ENCODE measurements around the gene S100A11.

S100A11 gene

DNA sequence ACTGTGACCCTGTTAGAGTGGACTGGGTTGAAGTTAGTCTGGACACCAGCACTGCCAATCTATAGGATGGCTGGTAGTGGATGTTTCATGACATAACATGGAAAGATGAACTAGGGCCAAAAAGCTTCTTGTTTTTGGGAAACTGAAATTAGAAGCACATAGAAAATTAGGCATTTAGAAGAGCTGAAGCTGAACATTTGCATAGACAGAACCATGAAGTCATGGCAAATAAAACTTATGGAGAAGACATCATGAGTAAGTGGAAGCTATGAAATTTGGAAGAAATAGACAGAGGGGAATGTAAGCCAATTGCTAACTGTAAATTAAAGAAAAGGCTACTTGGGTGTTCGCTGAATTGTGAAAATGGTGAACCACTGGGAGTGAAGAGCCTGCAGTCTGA lies 2.7 kb upstream of the S100A11 start:
- DNase-seq, result no peak

GRCh38 chr1:152038871-152039270 lies 2.1 kb upstream of the S100A11 start:
- DNase-seq, result no peak

DNA sequence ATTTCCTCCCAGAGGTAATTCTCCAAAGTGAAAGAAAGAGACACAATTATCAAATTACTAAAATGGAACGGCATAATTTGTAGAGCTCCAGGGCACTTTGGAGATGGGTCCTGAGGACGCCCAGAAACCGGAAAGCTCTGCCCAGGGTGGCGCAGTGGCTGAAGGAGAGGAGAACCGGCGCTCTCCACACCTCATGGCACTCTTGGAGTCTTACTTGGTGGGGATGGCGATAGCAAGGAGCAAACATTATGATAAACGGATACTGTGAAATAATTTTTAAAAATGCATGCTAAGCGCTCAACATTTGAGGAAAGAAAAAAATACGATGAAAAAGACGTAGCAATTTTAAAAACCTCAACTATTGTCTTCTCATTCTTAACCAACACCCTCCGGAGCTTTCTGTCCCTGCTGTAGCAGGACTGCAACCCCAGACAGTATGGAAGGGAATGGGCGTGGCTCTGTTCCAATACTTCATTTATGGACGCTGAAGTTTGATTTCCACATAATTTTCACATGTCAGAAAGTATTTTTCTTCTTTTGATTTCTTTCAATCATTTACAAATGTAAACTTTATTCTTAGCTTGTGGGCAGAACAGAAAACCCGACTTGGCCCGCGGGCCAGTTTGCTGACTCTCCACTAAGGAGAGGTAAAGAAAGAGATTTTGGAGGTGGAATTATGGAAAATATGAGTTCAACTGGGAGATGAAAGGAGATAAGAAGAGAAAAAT lies 1.1 kb downstream of the S100A11 start:
- DNase-seq, result no peak

DNA sequence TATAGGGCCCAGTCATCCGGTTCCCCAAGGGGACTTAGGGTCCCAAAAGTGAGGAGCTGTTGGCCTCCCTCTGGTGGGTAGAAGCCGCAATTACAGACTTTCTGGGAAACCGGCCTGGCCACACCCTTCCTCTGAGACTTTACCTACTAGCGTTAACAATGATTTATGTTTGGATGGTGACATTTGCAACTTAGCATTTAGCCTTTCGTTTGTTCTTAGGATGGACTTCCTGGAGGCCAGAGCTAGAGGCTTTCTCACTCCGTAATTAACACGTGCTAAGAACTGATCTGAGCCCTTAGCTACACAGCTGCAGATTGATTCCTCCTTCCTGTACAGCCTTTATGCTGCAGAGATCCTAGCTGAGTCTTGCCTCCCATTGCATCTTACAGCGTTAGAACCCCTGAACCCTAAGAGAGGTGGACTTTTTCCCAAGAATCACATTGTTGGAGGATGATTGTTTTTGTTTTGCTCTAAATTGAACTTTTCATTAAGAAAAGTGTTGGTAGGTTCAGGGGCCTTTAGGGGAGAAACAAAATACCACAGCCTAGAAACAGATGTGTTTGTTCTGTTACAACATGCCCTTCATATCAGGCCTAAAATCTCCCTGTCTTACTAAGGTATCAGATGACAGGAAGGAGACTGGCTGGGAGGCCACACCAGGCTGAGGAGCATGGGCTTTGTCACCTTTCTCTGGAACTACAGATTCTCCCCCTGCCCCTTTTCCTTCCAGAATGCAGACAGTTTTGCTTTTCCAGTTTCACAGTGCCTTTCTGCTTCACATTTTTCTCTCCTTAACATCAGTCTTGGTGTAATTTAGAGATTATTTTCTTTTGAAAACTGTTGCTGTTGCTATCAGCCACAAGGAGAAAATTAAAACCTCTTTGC lies 1.9 kb downstream of the S100A11 start:
- DNase-seq, result peak in 2 of 14 donors; percentile 1 to 6

- peak in 1 of 14 donors; percentile 5 for DNase-seq
Observed at GRCh38 chr1:152034324-152034653, 2.5 kb downstream of the S100A11 start.

- no peak for DNase-seq
Observed at GRCh38 chr1:152029929-152030211, 6.9 kb downstream of the S100A11 start.

DNA sequence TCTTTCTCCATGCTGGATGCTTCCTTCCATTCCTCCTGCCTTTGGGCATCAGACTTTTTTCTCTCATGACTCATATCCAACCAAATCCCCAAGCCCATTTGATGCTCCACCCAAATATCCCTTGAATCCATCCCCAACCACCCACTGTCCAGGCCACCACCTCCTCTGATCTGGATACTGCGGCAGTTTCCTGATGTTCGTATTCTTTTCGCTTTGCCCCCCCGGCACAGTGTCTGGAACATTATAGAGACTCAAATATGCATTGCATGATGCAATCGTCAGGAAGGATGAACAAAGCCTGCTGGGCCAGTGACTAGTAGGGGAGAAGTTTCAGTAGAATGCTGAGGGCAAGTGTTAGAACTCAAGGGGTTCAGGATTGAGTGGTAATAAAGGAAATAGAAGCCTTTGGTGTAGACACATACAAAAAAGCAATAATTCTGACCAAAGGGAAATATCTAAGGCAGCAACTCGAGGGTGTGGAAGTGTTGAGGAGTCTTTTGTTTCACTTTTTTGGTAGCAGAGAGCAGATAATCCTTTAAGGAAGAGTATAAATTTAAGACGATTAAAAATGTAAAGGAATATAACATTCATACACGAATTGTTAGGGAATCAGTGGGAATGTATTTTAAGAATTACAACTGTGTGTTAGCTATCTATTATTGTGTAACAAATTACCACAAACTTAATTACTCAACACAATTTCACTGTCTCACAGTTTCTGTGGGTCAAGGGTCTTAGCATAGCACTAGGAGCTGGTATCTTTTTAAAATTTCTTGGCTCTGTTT lies 7.5 kb downstream of the S100A11 start:
- no peak for DNase-seq

DNA sequence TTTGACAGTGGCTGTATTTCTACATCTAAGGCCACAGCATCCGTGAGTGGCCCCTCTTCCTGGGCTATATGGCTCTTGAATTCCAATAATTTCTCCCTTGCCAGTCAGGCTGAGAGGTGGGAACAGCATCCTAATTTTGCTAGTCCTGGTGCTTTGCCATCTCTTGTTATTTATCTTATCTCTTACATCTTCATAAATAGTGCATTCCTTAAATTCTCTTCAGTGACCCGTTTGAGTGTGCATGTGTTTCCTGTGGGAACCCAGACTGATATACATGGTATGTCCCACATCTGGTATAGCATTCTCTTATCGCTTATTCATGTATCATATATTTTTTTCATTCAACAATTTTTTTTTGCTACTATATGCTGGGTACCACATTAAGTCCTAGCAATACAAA lies 9.9 kb downstream of the S100A11 start:
- no peak for DNase-seq

DNA sequence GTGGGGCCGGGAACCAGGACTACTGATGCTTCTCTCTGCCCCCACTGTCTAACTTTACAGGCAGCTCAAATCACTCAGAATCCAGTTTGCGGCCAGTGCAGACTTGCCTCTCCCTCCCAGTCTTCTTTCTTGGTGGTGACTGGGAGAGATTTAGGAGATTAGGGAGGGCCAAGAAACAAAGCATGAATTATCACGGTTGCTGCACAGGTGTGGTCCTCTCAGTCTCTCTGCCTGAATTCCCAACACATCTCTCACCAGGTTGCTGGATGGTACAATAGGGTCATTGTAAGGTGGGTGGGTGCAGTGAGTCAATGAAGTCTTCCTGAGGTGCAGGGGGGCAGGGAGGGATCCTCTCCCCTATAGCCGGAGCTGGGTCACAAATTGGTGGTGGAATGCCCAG lies 12.6 kb downstream of the S100A11 start:
- no peak for DNase-seq

- DNase-seq, result no peak
Observed at GRCh38 chr1:152023221-152023620, 13.6 kb downstream of the S100A11 start.

DNA sequence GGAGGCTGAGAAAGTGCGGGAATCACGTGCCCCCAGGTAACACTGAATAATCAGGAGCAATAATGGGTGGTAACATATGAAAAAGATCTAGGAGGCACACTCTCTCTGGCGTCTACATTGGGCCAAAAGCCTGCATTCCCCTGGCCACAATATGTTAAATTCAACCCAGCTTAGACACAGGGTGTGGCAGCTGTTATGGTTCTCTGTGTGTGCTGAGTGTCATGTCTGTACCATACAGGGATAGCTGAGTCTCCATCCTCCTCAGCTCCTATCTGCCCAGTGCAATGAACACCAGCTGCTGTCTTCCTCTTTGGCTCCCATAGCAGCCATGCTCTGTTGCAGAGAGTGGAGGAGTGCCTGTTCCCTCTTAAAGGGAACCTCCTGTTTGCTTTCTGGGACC lies 14.3 kb downstream of the S100A11 start:
- no peak for DNase-seq

DNA sequence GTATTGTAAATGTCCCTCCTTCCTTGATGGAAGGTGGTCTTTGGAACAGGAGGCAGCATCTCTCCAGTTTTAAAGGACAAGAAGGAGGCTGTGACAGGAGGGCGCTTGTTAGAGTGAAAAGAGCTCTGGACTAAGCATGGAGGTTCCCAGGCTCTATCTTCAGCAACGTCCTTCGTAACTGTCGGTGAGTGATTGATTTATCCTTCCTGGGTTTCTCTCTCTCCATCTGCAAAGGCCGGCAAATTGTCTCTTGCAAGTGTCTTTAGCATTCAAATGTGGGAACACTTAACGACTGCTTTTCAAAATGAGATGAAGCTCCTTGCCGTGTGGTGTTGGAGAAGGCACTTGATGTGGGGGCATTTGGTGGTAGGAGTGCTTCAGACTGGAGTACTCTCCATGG lies 15.2 kb downstream of the S100A11 start:
- no peak for DNase-seq

GRCh38 chr1:152020849-152021248 lies 16.0 kb downstream of the S100A11 start:
- DNase-seq, result no peak

DNA sequence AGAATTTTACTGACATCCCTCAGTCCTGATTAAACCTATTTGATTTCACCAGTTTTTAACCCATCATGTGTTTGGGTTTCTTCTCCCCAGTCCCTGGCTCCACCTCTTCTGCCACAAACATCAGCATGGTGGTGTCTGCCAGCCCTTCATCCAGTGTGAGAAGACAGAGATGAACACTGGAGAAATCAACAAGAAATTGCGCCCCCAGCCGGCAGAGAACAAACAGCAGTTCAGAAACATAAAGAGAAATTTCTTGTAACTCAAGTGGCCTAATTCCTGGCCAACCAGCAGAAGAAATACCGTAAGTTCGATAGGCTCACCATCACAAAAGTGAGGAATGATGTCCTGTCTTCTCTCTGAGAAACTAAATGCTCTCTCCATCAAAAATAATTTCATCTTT lies 18.3 kb downstream of the S100A11 start:
- DNase-seq, result no peak

GRCh38 chr1:152015766-152016165 lies 21.0 kb downstream of the S100A11 start:
- no peak for DNase-seq

GRCh38 chr1:152014943-152015342 lies 21.9 kb downstream of the S100A11 start:
- no peak for DNase-seq

DNA sequence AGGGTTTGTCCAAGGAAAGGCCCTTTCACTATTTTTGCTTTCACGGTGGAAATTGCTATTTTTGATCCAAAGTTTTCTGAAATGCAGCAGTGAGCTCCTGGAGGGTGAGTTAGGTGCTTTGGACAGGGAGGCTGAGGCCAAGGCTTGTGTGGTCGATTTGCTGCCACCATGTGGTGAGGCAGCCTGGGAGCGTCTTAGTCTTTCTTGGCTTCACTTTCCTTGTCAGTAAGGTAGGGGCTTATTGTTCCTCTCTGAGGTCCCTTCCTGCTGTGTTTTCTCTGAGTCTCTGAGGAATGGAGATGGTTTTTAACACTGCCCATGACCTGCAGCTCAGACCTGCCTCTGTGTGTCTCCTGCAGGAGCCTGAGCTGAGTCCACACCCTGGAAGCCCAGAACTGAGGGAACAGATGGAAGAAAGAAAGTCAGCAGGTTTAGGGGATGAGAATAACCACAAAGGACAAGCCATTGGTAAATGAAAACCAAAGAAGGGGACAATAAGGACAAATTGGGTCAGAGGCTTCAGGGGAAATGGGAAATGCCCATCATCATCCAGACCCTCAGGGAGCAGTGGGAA lies 23.1 kb downstream of the S100A11 start:
- DNase-seq, result peak in 1 of 14 donors; percentile 1

DNA sequence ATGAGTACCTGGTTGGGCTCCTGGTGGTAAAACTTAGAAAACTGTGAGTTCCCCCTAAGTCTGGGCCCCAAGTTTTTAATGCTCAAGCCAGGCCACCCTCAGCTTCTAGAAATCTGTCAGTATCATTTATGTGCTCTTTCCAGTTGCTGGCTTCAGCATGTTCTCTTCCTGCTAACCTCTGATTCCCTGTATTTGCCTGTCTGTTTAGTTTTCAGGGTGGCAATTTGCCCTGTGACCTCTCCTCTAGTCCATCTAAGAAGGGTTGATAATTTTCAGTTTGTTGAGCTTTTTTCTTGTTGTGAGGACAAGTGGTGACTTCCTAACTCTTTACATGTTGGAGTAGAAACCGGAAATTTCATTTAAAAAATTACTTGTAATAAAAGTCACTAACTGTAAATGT lies 27.1 kb downstream of the S100A11 start:
- DNase-seq, result no peak

DNA sequence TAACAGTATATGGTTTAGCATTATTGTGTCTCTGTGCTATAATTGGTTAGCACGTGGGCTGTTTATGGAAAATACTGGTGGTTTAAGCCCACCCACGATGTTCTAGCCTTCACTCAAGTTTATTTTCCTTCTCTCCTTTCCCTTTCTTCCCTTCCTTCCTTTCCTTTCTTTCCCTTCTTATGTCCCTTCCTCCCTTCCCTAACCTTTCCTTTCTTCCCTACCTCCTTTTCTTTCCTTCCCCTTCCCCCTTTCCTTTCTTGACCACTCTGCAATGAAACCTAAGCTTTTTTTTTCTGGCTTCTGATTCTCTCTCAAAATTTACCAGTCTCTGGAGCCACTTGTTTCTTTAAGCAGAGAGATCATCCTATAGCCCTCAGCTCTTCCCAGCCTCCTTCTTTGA lies 29.8 kb downstream of the S100A11 start:
- DNase-seq, result no peak

GRCh38 chr1:152005360-152005912 lies 31.4 kb downstream of the S100A11 start:
- DNase-seq, result no peak

GRCh38 chr1:152003846-152004442 lies 32.9 kb downstream of the S100A11 start:
- DNase-seq, result no peak

- DNase-seq, result no peak
Observed at GRCh38 chr1:152002960-152003359, 33.8 kb downstream of the S100A11 start.
